Skeletal muscle satellite cell (primary cell): ENCODE results near the gene FCHSD2.

Source experiments
- H3K27me3 ChIP-seq: 2 replicates; pipeline ENCODE4 v1.7.0; 2013; ENCODE audit warnings: low read length; ENCODE audit not compliant: control insufficient read depth, insufficient read depth
- H3K36me3 ChIP-seq: 2 replicates; pipeline ENCODE4 v1.7.0; 2013; ENCODE audit warnings: mild to moderate bottlenecking, control low read depth, low read length; ENCODE audit not compliant: insufficient read depth
- H3K4me1 ChIP-seq: 2 replicates; pipeline ENCODE4 v1.7.0; 2013; ENCODE audit warnings: low read length; ENCODE audit not compliant: control insufficient read depth, insufficient read depth
- H3K4me2 ChIP-seq: 2 replicates; pipeline ENCODE4 v1.7.0; 2013; ENCODE audit warnings: mild to moderate bottlenecking, low read length
- H3K4me3 ChIP-seq: 2 replicates; pipeline ENCODE4 v1.7.0; 2013; ENCODE audit warnings: low read length
- H3K9ac ChIP-seq: 2 replicates; pipeline ENCODE4 v1.7.0; 2013; ENCODE audit warnings: mild to moderate bottlenecking, low read depth, low read length, moderate library complexity
- H3K9me3 ChIP-seq: replicated peaks from 2 replicates; pipeline ENCODE4 v1.7.0; 2013; ENCODE audit warnings: mild to moderate bottlenecking, control low read depth, low read length

The FCHSD2 gene

DNA sequence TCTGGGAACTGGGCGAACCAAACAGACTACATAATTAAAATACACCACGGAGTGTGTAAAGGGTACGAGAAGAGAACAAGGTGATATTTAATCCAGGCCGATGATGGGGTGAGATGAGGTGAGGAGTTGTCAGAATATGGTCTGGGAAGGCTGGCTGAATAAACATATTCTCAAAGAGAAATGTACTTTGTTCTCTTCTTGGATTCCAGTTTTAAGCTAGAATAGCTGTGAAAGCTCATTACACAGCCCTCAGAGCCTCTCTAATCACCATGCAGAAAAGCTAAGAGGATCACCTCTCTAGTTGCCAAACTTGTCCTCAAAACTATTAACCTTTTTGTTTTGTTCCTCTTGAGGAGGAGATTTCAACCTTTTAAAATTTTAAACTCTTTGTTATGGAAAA is 238.1 kb downstream of the FCHSD2 start:
- H3K4me3 ChIP-seq: no peak overlapping the region
- H3K36me3 ChIP-seq: no peaks in the 10 kb centered on the region
- H3K9me3 ChIP-seq: no peaks in the 10 kb centered on the region
- no peaks in the 10 kb centered on the region for H3K27me3 ChIP-seq
- H3K4me1 ChIP-seq: no peaks in the 10 kb centered on the region
- H3K9ac ChIP-seq: no peak overlapping the region
- H3K4me2 ChIP-seq: no peak overlapping the region

DNA sequence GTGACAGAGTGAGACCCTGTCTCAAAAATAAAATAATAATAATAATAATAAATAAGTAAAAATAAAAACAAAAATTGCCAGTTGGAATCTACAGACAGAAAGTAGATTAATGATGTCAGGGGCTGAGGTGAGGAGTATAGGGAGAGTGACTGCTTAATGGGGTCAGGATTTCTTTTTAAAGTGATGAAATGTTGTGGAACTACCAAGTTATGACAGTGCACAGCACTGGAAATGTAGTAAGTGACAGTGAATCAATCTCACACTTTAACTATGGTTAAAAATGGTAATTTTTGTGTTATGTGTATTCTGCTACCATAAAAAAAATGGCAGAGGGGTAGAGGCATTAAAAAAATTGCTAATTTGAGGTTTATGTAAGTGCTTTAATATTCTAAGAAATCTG is 240.7 kb downstream of the FCHSD2 start:
- no peak overlapping the region for H3K4me3 ChIP-seq
- no peak overlapping the region for H3K9ac ChIP-seq
- H3K9me3 ChIP-seq: no peaks in the 10 kb centered on the region
- no peaks in the 10 kb centered on the region for H3K4me1 ChIP-seq
- H3K36me3 ChIP-seq: no peaks in the 10 kb centered on the region
- H3K27me3 ChIP-seq: no peaks in the 10 kb centered on the region
- no peak overlapping the region for H3K4me2 ChIP-seq

DNA sequence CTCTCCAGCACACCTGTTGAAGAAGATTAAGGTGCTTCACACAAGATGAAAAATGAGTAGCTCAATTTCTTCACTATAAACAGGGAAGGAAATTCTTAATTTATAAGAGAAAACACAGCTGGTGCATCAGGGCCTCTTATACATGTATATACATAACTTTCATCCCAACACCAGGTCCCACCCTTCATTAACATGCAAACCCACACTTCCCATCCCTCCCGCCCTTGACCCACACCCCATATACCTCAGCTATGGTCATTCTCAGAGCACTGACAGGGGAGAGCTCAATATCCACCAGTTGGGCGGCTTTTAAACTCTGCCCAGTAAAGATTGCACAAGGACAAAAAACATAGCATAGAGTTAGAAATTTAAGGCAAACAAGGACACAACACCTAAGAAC is 242.1 kb downstream of the FCHSD2 start:
- Histone ChIP-seq H3K27me3 (no peaks in the 10 kb centered on the region), H3K9me3 (no peaks in the 10 kb centered on the region), H3K4me3 (no peak overlapping the region), H3K9ac (no peak overlapping the region), H3K36me3 (no peaks in the 10 kb centered on the region), H3K4me2 (no peak overlapping the region), H3K4me1 (no peaks in the 10 kb centered on the region)

DNA sequence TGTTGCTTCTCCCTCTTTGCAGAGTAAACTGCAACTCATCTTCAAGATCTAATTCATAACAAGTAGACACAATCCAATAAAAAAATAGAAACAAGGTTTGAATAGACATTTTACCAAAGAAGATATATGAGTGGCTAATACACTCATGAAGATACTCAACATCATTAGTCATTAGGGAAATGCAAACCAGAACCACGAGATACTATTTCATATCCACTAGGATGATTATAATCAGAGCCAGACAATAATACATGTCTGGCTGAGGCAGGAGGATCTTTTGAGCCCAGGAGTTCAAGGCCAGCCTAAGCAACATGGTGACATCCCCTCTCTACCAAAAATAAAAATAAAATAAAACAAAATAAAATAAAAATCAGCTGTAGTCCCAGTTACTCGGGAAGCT is 242.9 kb downstream of the FCHSD2 start:
- H3K36me3 ChIP-seq: no peaks in the 10 kb centered on the region

DNA sequence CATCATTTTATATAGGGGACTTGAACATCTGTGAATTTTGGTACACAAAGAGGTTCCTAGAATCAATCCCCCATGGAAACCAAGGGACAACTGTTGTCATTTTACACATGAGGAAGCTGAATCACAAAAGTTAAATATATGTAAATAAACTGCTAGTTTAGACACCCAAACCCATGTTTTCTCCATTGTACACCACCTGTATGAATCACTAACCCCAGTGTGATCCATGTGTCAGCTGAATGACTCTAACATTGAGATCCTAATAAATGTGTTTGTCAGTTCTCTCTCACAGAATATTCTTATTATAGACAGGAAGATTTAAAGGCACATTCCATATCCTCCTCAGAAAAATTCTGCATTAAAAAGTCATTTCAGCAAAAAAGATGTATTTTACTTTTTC is 244.6 kb downstream of the FCHSD2 start:
- H3K4me1 ChIP-seq: no peaks in the 10 kb centered on the region
- no peaks in the 10 kb centered on the region for H3K36me3 ChIP-seq
- H3K9ac ChIP-seq: no peak overlapping the region
- no peak overlapping the region for H3K4me3 ChIP-seq
- H3K4me2 ChIP-seq: no peak overlapping the region
- H3K9me3 ChIP-seq: no peaks in the 10 kb centered on the region
- H3K27me3 ChIP-seq: no peaks in the 10 kb centered on the region

More for the DNA sequence above, 242.9 kb downstream of the FCHSD2 start:
- H3K27me3 ChIP-seq: no peaks in the 10 kb centered on the region
- H3K9ac ChIP-seq: no peak overlapping the region
- no peaks in the 10 kb centered on the region for H3K4me1 ChIP-seq
- no peaks in the 10 kb centered on the region for H3K9me3 ChIP-seq
- H3K4me2 ChIP-seq: no peak overlapping the region
- no peak overlapping the region for H3K4me3 ChIP-seq

DNA sequence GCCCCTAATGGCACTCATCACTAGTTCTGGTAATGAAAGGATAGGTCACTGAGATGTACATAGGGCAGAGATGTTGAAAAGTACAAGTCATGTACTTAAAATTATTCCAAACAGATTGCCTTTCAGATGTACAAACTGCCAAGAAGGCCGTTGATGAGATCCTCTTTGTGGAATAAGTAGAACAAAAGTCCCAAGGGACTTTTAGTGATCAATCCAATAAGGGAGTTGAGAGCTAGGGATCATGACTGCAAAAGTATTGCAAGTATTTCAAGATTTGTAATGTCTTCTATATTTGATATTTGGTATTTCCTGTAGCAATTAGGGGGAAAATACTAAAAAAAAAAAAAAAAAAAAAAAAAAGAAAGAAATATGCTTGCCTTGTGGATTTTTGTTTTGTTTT is 245.7 kb downstream of the FCHSD2 start:
- Histone ChIP-seq H3K4me1 (no peaks in the 10 kb centered on the region), H3K36me3 (no peaks in the 10 kb centered on the region), H3K9me3 (no peaks in the 10 kb centered on the region), H3K4me3 (no peak overlapping the region), H3K9ac (no peak overlapping the region), H3K4me2 (no peak overlapping the region), H3K27me3 (no peaks in the 10 kb centered on the region)

DNA sequence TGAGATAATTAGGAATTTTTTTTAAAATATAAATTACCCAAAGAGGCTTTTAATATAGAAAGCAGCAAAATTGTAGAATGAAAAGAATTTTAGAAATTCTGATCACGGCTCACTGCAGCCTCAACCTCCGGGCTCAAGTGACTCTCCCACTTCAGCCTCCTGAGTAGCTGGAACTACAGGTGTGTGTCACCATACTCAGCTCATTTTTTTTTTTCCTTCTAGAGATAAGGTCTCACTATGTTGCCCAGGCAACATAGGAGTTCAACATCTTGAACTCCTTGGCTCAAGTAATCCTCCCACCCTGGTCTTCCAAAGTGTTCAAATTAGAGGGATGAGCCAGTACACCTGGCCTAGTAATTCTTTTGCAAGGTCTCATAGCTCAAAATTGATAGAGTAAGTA is 251.2 kb downstream of the FCHSD2 start:
- Histone ChIP-seq H3K4me2 (no peak overlapping the region), H3K36me3 (peaks cover 30% of the 10 kb centered on the region), H3K9ac (no peak overlapping the region), H3K9me3 (no peaks in the 10 kb centered on the region), H3K27me3 (no peaks in the 10 kb centered on the region), H3K4me3 (no peak overlapping the region), H3K4me1 (no peaks in the 10 kb centered on the region)

DNA sequence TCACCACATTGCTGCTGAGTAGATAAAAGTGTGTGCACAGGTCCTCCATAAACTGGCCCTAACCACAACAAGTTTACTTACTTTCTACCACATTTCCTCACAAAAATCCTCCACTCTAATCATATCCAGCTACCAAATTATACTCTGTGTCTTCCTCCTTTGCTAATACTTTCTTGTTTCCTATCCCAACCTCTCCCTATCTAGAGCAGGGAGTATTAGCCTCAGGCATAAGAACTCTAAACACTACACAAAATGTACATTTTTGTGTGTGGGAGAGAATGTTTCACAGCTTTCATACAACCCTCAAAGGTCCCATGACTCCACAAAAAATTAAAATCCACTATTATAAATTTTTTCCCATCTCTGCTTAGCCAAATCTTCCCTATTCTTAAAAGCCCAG is 255.5 kb downstream of the FCHSD2 start:
- H3K36me3 ChIP-seq: peaks cover 34% of the 10 kb centered on the region
- H3K4me3 ChIP-seq: no peak overlapping the region
- H3K9ac ChIP-seq: no peak overlapping the region
- H3K4me2 ChIP-seq: no peak overlapping the region
- no peaks in the 10 kb centered on the region for H3K9me3 ChIP-seq
- no peaks in the 10 kb centered on the region for H3K27me3 ChIP-seq
- H3K4me1 ChIP-seq: no peaks in the 10 kb centered on the region

DNA sequence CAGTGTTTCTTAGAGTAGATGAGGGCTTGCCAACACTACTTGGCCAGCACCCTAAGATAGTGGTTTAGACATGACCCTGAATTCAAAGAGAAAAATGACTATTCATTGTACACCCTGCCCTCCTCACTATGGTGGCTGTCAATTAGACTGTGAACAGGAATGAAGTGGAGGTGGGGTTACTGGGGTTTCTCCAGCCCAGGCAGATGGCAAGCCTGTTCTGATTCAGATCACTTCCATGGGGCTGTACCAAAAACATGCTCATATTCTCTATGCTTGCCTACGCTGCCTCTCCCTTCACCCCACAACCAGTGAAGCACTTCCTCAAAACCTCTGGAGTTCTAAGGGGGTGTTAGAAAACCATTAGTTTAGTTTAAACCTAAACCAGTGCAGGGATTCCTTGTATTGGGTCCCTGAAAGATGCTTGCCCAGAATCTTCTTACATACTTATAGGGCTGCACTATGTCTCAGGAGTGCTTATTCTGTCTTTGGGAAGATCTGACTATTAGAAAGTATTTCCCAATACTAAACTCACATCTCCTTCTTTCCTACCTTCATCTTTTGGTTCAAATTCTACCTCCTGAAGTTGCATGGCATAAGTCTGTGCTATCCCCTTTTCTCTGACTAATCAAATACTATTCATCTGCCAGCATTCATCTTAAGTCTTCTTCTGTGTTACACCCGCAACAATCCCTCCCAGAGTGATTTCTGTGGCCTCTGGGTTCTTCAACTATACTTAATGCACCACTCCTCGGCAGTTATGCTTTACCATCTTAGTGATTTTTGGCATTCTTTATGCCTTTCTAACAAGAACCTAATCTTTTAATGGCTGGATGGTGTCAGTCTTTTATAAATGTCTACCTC is 256.1 kb downstream of the FCHSD2 start:
- no peak overlapping the region for H3K4me2 ChIP-seq
- H3K27me3 ChIP-seq: no peaks in the 10 kb centered on the region
- H3K4me1 ChIP-seq: no peaks in the 10 kb centered on the region
- H3K9me3 ChIP-seq: no peaks in the 10 kb centered on the region
- no peak overlapping the region for H3K9ac ChIP-seq
- peaks cover 34% of the 10 kb centered on the region for H3K36me3 ChIP-seq
- no peak overlapping the region for H3K4me3 ChIP-seq

DNA sequence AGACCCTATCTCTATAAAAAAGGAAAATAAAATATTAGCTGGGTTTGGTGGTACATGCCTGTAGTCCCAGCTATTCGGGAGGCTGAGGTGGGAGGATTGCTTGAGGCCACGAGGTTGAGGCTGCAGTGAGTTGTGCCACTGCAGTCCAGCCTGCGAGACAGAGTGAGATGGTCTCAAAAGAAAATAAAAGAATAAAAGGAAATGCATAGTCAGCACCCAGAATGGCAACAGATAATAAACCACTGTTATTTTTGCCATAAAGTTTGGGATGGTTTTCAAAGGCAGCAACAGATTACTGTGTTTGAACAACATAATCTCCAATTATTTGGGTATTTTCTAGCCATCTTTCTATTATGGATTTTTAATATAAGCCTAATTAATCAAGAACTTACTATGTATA is 266.0 kb downstream of the FCHSD2 start:
- H3K4me3 ChIP-seq: no peak overlapping the region
- no peak overlapping the region for H3K4me2 ChIP-seq
- no peaks in the 10 kb centered on the region for H3K27me3 ChIP-seq
- H3K9me3 ChIP-seq: no peaks in the 10 kb centered on the region
- H3K36me3 ChIP-seq: peaks cover 5% of the 10 kb centered on the region
- no peaks in the 10 kb centered on the region for H3K4me1 ChIP-seq
- no peak overlapping the region for H3K9ac ChIP-seq

DNA sequence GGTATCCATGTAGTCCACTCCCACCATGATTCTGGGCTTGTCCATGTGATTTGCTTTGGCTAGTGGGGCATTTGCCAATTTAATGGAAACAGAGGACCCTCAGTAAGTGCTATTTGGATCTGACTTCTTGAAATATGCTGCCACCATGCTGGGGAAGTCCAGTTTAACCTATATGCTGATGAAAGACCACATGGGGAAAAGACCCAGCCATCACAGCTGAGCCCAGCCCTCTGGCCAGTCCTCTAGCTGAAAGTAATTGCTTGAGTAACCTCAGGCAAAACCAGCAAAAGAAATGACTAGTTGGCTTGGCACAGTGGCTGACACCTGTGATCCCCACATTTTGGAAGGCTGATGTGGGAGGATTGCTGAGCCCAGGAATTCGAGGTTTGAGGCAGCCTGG is 266.4 kb downstream of the FCHSD2 start:
- no peaks in the 10 kb centered on the region for H3K9me3 ChIP-seq
- H3K9ac ChIP-seq: no peak overlapping the region
- no peak overlapping the region for H3K4me3 ChIP-seq
- H3K4me1 ChIP-seq: no peaks in the 10 kb centered on the region
- peaks cover 5% of the 10 kb centered on the region for H3K36me3 ChIP-seq
- no peak overlapping the region for H3K4me2 ChIP-seq
- no peaks in the 10 kb centered on the region for H3K27me3 ChIP-seq

DNA sequence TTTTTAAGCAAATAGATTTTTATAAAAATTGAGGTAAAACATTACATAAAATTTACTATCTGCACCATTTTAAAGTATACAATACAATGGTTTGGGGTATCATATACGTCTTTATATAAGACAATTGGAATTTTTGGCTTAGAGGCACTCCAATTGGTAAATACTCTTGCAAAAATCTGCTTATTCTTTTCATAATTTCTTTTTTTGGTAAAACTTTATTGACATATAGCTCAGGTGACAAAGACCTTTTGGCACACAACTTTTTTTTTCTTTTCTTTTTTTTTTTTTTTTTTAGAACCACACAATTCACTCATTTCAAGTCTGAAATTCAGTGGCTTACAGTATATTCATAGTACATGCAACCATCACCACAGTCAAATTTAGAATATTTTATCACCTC is 270.1 kb downstream of the FCHSD2 start:
- Histone ChIP-seq H3K9me3 (no peaks in the 10 kb centered on the region), H3K36me3 (peaks cover 12% of the 10 kb centered on the region), H3K4me2 (no peak overlapping the region), H3K4me1 (no peaks in the 10 kb centered on the region), H3K4me3 (no peak overlapping the region), H3K9ac (no peak overlapping the region), H3K27me3 (no peaks in the 10 kb centered on the region)
